AG04449 (cell line): Measurements from ENCODE around the gene ZNF185.

ENCODE experiments used
- CTCF ChIA-PET: fragments of 350-600 bp; formaldehyde crosslinking; extraction: SDS; loops from one replicate; lab custom pipeline; 2021; ENCODE audit warnings: antibody characterized with exemption; lab: Yijun Ruan, JAX
- POLR2A ChIA-PET: fragments of 400-600, 350-600 bp; formaldehyde crosslinking; extraction: SDS; loops from one replicate; lab custom pipeline; 2020; ENCODE audit warnings: antibody characterized with exemption, inconsistent platforms; lab: Yijun Ruan, JAX
- DNase-seq: peaks from one replicate; pipeline ENCODE4 v3.0.0-alpha.2; 2010; ENCODE audit warnings: low read depth, low spot score
- H3K4me3 ChIP-seq: 2 replicates; pipeline ENCODE4 v1.5.1; 2011; ENCODE audit warnings: low read depth, mild to moderate bottlenecking, control low read depth, low read length
- CTCF ChIP-seq: IDR thresholded peaks from one replicate; pipeline ENCODE4 v1.5.1; 2011; ENCODE audit warnings: mild to moderate bottlenecking, moderate library complexity, low read length, control low read depth, inconsistent platforms; ENCODE audit not compliant: insufficient read depth; ENCODE audit errors: missing control alignments

The ZNF185 gene

GRCh38 chrX:152927858-152928760 lies 30.2 kb downstream of the ZNF185 start:
- TF ChIP-seq CTCF, result no peak
- ChIA-PET CTCF (interaction anchor here (1.1 to 3.4 kb wide), 3 partner anchors 10 to 107 kb away, joined by 3 to 15 read pairs (median 5); no protein-coding TSS in a partner anchor), POLR2A (no interaction called here)
- DNase-seq, result no peak
- no peak overlapping the region for H3K4me3 ChIP-seq

- POLR2A ChIA-PET, result no interaction called here
- TF ChIP-seq CTCF, result no peak
- DNase-seq, result no peak
- no peak overlapping the region for H3K4me3 ChIP-seq
- CTCF ChIA-PET, result interaction anchor here (1.1 kb wide), 1 partner anchor 12 kb away, joined by 3 read pairs; no protein-coding TSS in a partner anchor
These were observed 31.0 kb downstream of the ZNF185 start for GRCh38 chrX:152928761-152929400.

- DNase-seq, result no peak
- no peak for TF ChIP-seq CTCF
- no peak overlapping the region for H3K4me3 ChIP-seq
- ChIA-PET POLR2A (no interaction called here), CTCF (no interaction called here)
These were observed 32.0 kb downstream of the ZNF185 start for GRCh38 chrX:152929898-152930297.

- H3K4me3 ChIP-seq, result no peak overlapping the region
- ChIA-PET CTCF (interaction anchor here (0.8 to 1.0 kb wide), 2 partner anchors 10 to 11 kb away, joined by 3 to 4 read pairs; no protein-coding TSS in a partner anchor), POLR2A (no interaction called here)
- no peak for DNase-seq
- TF ChIP-seq CTCF, result no peak
These were observed 32.6 kb downstream of the ZNF185 start for GRCh38 chrX:152930516-152930915.

GRCh38 chrX:152932144-152932543 lies 34.3 kb downstream of the ZNF185 start:
- ChIA-PET CTCF (no interaction called here), POLR2A (no interaction called here)
- TF ChIP-seq CTCF, result no peak
- no peak for DNase-seq
- no peak overlapping the region for H3K4me3 ChIP-seq

GRCh38 chrX:152932598-152933175 lies 34.8 kb downstream of the ZNF185 start:
- POLR2A ChIA-PET, result no interaction called here
- H3K4me3 ChIP-seq, result no peak overlapping the region
- no peak for DNase-seq
- CTCF ChIA-PET, result interaction anchor here (1.1 to 1.3 kb wide), 2 partner anchors 9 to 16 kb away, joined by 3 to 4 read pairs; no protein-coding TSS in a partner anchor
- TF ChIP-seq CTCF, result no peak
